Fibroblast of mammary gland (primary cell): ENCODE measurements around the gene MIGA1.
"Not testable (repeated sequence)": the region's sequence is repeated elsewhere in the genome, so short reads cannot be mapped to it uniquely, and the experiment has no call there.

Source experiments
- DNase-seq: peaks from one replicate; pipeline ENCODE4 v3.0.0-alpha.2; 2010; ENCODE audit warnings: low read depth
- H3K4me3 ChIP-seq: 2 replicates; pipeline ENCODE4 v1.5.1; 2011; ENCODE audit warnings: low read depth, mild to moderate bottlenecking, low read length, moderate library complexity; ENCODE audit not compliant: control insufficient read depth
- TF ChIP-seq, protein P1 (sequence below): conservative IDR thresholded peaks from 2 replicates; pipeline ENCODE4 v1.5.1; 2011; ENCODE audit warnings: low read depth, low read length, inconsistent platforms; ENCODE audit not compliant: control insufficient read depth, insufficient read depth

Gene MIGA1, protein sequence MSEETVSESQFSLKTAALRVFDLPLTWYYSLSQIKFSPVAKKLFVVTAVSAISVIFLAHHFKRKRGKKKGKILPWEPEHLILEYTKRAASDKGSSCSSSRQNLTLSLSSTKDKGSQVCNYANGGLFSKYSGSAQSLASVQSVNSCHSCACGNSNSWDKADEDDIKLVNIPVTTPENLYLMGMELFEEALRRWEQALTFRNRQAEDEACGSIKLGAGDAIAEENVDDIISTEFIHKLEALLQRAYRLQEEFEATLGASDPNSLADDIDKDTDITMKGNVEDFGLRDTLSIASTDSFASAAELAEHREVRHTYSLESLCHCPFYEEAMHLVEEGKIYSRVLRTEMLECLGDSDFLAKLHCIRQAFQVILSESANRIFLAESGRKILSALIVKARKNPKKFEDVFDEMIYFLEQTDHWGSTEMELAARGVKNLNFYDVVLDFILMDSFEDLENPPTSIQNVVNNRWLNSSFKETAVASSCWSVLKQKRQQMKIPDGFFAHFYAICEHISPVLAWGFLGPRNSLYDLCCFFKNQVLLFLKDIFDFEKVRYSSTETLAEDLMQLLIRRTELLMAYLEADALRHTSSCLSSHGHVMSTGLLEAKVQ

GRCh38 chr1:77779529-77780281 lies at the start of gene MIGA1:
MIGA1 (plus strand) TSS chr1:77779649; CDS start chr1:77783253, 3,604 bp downstream.
- DNase-seq, result peak; percentile 89
- peak within 1 kb of the TSS; percentile 87 for H3K4me3 ChIP-seq
- TF ChIP-seq, protein P1, sequence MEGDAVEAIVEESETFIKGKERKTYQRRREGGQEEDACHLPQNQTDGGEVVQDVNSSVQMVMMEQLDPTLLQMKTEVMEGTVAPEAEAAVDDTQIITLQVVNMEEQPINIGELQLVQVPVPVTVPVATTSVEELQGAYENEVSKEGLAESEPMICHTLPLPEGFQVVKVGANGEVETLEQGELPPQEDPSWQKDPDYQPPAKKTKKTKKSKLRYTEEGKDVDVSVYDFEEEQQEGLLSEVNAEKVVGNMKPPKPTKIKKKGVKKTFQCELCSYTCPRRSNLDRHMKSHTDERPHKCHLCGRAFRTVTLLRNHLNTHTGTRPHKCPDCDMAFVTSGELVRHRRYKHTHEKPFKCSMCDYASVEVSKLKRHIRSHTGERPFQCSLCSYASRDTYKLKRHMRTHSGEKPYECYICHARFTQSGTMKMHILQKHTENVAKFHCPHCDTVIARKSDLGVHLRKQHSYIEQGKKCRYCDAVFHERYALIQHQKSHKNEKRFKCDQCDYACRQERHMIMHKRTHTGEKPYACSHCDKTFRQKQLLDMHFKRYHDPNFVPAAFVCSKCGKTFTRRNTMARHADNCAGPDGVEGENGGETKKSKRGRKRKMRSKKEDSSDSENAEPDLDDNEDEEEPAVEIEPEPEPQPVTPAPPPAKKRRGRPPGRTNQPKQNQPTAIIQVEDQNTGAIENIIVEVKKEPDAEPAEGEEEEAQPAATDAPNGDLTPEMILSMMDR, result no peak

GRCh38 chr1:77732090-77732489 lies 47.4 kb upstream of the MIGA1 start:
- H3K4me3 ChIP-seq, result no peak overlapping the region
- TF ChIP-seq, protein P1, result no peak
- no peak for DNase-seq

DNA sequence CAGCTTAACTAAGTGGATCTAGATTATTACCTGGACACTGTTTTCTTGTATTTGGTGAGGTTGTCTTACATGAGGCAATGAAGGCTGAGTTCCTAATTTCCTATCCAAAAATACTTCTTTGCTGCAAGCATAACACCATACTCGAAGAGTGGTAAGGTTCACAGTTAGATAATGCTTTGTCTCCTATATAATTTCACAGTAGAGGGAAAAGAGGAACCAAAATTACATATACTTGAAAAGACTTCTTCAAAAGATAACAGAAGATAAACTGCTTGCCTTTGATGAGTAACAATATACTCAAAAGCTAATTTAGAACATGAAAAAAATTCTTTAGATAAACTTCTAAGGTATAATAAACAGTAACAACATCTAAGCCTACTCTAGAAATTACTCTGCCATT lies 40.2 kb upstream of the MIGA1 start:
- TF ChIP-seq, protein P1, result no peak
- H3K4me3 ChIP-seq, result no peak overlapping the region

GRCh38 chr1:77741316-77741715 lies 38.1 kb upstream of the MIGA1 start:
- TF ChIP-seq, protein P1, result no peak
- H3K4me3 ChIP-seq, result no peak overlapping the region
- DNase-seq, result no peak

More for the DNA sequence above, 40.2 kb upstream of the MIGA1 start:
- no peak for DNase-seq

GRCh38 chr1:77742011-77742555 lies 37.4 kb upstream of the MIGA1 start:
- H3K4me3 ChIP-seq, result no peak overlapping the region
- DNase-seq, result no peak
- TF ChIP-seq, protein P1, result no peak

- TF ChIP-seq, protein P1, result no peak
- DNase-seq, result no peak
- H3K4me3 ChIP-seq, result no peak overlapping the region
Observed at GRCh38 chr1:77744576-77744975, 34.9 kb upstream of the MIGA1 start.

DNA sequence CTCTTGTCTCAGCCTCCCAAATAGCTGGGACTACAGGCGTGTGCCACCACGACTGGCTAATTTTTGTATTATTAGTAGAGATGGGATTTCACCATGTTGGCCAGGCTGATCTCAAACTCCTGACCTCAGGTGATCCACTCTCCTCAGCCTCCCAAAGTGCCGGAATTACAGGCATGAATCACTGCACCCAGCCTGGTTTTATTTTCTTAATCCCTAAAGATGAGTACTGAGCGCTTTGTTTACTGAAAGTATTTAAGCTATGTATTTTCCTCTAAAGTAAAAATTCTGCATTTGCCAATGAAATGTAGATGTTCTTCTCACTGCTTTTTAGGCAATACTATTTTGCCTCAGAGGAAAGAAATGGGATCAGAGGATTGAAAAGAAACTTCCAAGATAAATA lies 30.0 kb upstream of the MIGA1 start:
- H3K4me3 ChIP-seq, result not testable (repeated sequence)
- peak; percentile 10 for DNase-seq
